ENCODE results near the gene TRPC4AP.
A peak's percentile ranks its signal among the peaks of the same experiment; 100 is the strongest.
"Not testable (repeated sequence)": the region's sequence is repeated elsewhere in the genome, so short reads cannot be mapped to it uniquely, and the experiment has no call there.

Gene TRPC4AP

GRCh38 chr20:35092524-35093266, at the start of gene TRPC4AP:
Gene TRPC4AP, minus strand, starts transcription at chr20:35092807. Its CDS starts 26 bp downstream, at chr20:35092781.
- peak; percentile 96 for DNase-seq

- no peak for DNase-seq
Observed at GRCh38 chr20:35135867-35136586, 43.4 kb upstream of the TRPC4AP start.

- no peak for DNase-seq
Observed at GRCh38 chr20:35134880-35135279, 42.3 kb upstream of the TRPC4AP start.

GRCh38 chr20:35134472-35134871, 41.9 kb upstream of the TRPC4AP start:
- no peak for DNase-seq

GRCh38 chr20:35133735-35134134, 41.1 kb upstream of the TRPC4AP start:
- no peak for DNase-seq

- DNase-seq, result no peak
Observed at GRCh38 chr20:35133031-35133430, 40.4 kb upstream of the TRPC4AP start.

GRCh38 chr20:35131934-35132333, 39.3 kb upstream of the TRPC4AP start:
- no peak for DNase-seq

GRCh38 chr20:35129647-35130069, 37.1 kb upstream of the TRPC4AP start:
- DNase-seq, result no peak

- no peak for DNase-seq
Observed at GRCh38 chr20:35125753-35126152, 33.1 kb upstream of the TRPC4AP start.

- no peak for DNase-seq
Observed at GRCh38 chr20:35122756-35123405, 30.3 kb upstream of the TRPC4AP start.

- no peak for DNase-seq
Observed at GRCh38 chr20:35121186-35121585, 28.6 kb upstream of the TRPC4AP start.

GRCh38 chr20:35120012-35120701, 27.6 kb upstream of the TRPC4AP start:
- no peak for DNase-seq

GRCh38 chr20:35117629-35118028, 25.0 kb upstream of the TRPC4AP start:
- no peak for DNase-seq

- no peak for DNase-seq
Observed at GRCh38 chr20:35117196-35117595, 24.6 kb upstream of the TRPC4AP start.

- no peak for DNase-seq
Observed at GRCh38 chr20:35116258-35116657, 23.7 kb upstream of the TRPC4AP start.

- DNase-seq, result no peak
Observed at GRCh38 chr20:35115606-35116005, 23.0 kb upstream of the TRPC4AP start.

GRCh38 chr20:35112276-35112675, 19.7 kb upstream of the TRPC4AP start:
- not testable (repeated sequence) for DNase-seq

- DNase-seq, result no peak
Observed at GRCh38 chr20:35111141-35111888, 18.7 kb upstream of the TRPC4AP start.

GRCh38 chr20:35108921-35109320, 16.3 kb upstream of the TRPC4AP start:
- no peak for DNase-seq

- DNase-seq, result no peak
Observed at GRCh38 chr20:35106827-35107380, 14.3 kb upstream of the TRPC4AP start.

- DNase-seq, result no peak
Observed at GRCh38 chr20:35104685-35105295, 12.2 kb upstream of the TRPC4AP start.

- no peak for DNase-seq
Observed at GRCh38 chr20:35101620-35102019, 9.0 kb upstream of the TRPC4AP start.
